ENCODE data around the gene COQ8B. TPM values are rescaled to one million over a fixed set of nuclear protein-coding genes. Genes with fewer than 3 reads are reported as not detected.
"Not testable (repeated sequence)": the region's sequence is repeated elsewhere in the genome, so short reads cannot be mapped to it uniquely, and the experiment has no call there.

COQ8B gene
- total RNA-seq, 2 experiments from 2014 or later: 19.8 to 21.3 TPM

GRCh38 chr19:40667602-40668001 is 49.1 kb downstream of the COQ8B start:
- DNase-seq: no peak
- H3K27me3 Mint-ChIP-seq (ENCODE audit: low read depth): no peaks in the 10 kb centered on the region
- peaks cover 4% of the 10 kb centered on the region for H3K9me3 Mint-ChIP-seq
- intact Hi-C loops (cut with micrococcal nuclease): no loop called here
- H3K4me3 Mint-ChIP-seq: no peak overlapping the region
- CTCF ChIA-PET: no interaction called here
- H3K36me3 Mint-ChIP-seq (ENCODE audit: low read depth): peaks cover 28% of the 10 kb centered on the region
- H3K4me1 Mint-ChIP-seq (ENCODE audit: low read depth): peaks cover 20% of the 10 kb centered on the region
- no peak overlapping the region for H3K27ac Mint-ChIP-seq

- no peak overlapping the region for H3K4me3 Mint-ChIP-seq
- CTCF ChIA-PET: no interaction called here
- peaks cover 28% of the 10 kb centered on the region for H3K36me3 Mint-ChIP-seq (ENCODE audit: low read depth)
- H3K27ac Mint-ChIP-seq: no peak overlapping the region
- no peaks in the 10 kb centered on the region for H3K27me3 Mint-ChIP-seq (ENCODE audit: low read depth)
- DNase-seq: no peak
- peaks cover 4% of the 10 kb centered on the region for H3K9me3 Mint-ChIP-seq
- H3K4me1 Mint-ChIP-seq (ENCODE audit: low read depth): peaks cover 20% of the 10 kb centered on the region
- intact Hi-C loops (cut with micrococcal nuclease): no loop called here
Measured at GRCh38 chr19:40666803-40667438, 49.8 kb downstream of the COQ8B start.

DNA sequence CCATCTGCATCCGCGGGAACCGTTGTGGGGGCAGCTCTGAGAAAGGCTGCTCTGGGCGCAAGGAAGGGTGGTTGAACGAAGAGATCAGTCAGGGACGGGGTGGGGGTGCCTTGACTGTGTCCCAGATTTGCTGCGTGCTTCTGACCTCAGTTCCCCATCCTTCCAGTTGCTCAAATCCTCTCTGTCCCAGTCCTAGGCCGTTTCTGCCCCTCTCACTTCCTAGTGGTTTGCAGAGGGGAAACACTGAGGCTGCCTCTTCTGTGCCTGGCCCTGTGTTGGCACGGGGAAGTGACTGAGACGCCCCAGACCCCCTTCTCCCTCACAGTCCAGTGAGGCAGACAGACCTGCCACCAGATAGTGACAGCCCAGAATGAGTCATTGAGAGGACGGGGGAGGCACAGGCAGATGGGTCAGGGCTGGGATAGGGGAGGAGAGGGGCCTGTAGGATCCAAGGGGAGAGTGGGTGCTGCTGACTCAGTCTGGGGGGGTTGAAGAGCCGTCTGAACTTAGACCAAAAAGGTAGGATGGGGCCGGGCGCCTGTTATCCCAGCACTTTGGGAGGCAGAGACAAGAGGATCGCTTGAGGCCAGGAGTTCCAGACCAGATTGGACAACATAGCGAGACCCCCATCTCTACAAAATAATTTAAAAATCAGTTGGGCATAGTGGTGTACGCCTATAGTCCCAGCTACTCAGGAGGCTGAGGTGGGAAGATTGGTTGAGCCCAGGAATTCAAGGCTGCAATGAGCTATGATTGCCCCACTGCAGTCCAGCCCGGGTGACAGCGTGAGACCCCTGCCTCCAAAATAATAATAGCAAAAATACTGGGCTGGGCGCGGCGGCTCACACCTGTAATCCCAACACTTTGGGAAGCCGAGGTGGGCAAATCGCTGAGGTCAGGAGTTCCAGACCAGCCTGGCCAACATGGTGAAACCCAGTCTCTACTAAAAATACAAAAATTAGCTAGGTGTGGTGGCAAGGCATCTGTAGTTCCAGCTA is 52.7 kb downstream of the COQ8B start:
- no peaks in the 10 kb centered on the region for H3K27me3 Mint-ChIP-seq (ENCODE audit: low read depth)
- H3K4me1 Mint-ChIP-seq (ENCODE audit: low read depth): peaks cover 20% of the 10 kb centered on the region
- H3K9me3 Mint-ChIP-seq: no peaks in the 10 kb centered on the region
- CTCF ChIA-PET: interaction anchor here (0.7 to 4.8 kb wide), 15 partner anchors 10 to 411 kb away, joined by 3 to 44 read pairs (median 4); partner anchors contain the start of genes NUMBL and RAB4B
- H3K4me3 Mint-ChIP-seq: peak overlapping the region; percentile 78
- intact Hi-C loops (cut with micrococcal nuclease): loop anchor here (1.0 to 5.0 kb wide), 6 partner anchors 27 to 481 kb away; partner anchors contain the start of genes ACTMAP, COQ8B, ITPKC and NUMBL
- peak overlapping the region; percentile 46 for H3K27ac Mint-ChIP-seq
- peaks cover 16% of the 10 kb centered on the region for H3K36me3 Mint-ChIP-seq (ENCODE audit: low read depth)
- peak; percentile 22 for DNase-seq

DNA sequence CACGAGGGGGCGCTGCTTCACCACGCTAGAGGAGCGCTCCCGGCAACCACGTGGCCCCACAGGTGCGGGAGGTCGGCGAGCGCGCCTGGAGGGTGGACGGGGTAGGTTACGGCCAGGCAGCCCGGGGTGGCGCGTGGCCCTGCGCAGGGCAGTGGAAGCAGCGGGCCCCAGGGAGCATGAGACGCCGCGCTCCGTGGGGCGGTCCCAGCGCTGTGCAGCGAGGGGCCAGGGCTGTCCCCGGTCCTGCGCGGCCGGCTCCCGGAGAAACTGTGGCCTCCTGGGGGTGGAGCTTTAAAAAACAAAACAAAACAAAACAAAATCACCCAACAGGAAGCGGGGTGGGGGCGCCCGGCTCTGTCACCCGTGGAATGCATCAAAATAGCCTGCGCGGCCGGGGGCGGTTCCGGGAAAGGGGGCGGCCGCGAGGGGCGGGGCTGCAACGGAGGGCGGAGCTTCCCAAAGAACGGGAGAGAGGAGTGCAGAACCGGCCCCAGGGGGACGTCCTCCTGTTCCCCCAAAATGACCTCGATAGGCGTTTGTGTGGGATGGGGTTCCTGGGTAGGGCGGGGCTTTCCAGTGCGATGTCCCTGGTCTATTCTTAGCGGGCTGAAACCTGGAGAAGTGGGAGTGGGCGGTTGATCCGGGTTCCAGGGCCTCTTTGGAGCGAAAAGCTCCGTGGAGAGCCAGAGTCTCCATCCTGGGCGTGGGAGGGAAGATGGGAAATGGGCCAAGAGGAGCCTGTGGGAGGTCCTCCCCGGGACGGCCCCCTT is 53.6 kb downstream of the COQ8B start:
- intact Hi-C loops (cut with micrococcal nuclease): loop anchor here (1.0 to 5.0 kb wide), 6 partner anchors 28 to 482 kb away; partner anchors contain the start of genes ACTMAP, COQ8B, ITPKC and NUMBL
- Mint-ChIP-seq H3K4me3 (peak overlapping the region; percentile 78), H3K9me3 (no peaks in the 10 kb centered on the region), H3K27ac (peak overlapping the region; percentile 71), H3K27me3 (ENCODE audit: low read depth) (no peaks in the 10 kb centered on the region), H3K36me3 (ENCODE audit: low read depth) (peaks cover 8% of the 10 kb centered on the region), H3K4me1 (ENCODE audit: low read depth) (peaks cover 20% of the 10 kb centered on the region)
- DNase-seq: peak; percentile 91
- CTCF ChIA-PET: interaction anchor here (0.7 to 4.8 kb wide), 15 partner anchors 11 to 410 kb away, joined by 3 to 44 read pairs (median 4); partner anchors contain the start of genes NUMBL and RAB4B

DNA sequence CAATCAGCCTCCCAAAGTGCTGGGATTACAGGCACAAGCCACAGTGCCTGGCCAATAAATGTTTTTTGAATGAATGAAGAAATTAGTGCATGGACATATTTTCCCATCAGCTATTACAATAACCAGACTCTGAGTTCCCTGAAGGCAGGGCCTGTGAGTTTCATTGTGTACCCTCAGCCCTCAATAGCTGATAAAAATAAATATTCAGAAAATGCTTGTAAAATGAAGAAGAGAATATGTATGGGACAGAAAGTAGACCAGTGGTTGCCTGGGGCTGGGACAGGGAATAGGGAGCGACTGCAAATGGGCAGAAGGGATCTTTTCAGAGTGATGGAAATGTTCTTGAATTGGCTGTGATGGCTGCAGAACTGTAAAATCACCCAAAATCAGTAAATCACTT is 55.1 kb downstream of the COQ8B start:
- no peak for DNase-seq
- CTCF ChIA-PET: interaction anchor here (0.6 to 4.8 kb wide), 4 partner anchors 145 to 454 kb away, joined by 3 to 44 read pairs (median 16); no protein-coding TSS in a partner anchor
- no peaks in the 10 kb centered on the region for H3K27me3 Mint-ChIP-seq (ENCODE audit: low read depth)
- no peak overlapping the region for H3K27ac Mint-ChIP-seq
- peaks cover under 1% of the 10 kb centered on the region for H3K36me3 Mint-ChIP-seq (ENCODE audit: low read depth)
- H3K4me1 Mint-ChIP-seq (ENCODE audit: low read depth): peaks cover 18% of the 10 kb centered on the region
- intact Hi-C loops (cut with micrococcal nuclease): loop anchor here (2.0 to 5.0 kb wide), 5 partner anchors 29 to 483 kb away; partner anchors contain the start of genes ACTMAP, COQ8B, ITPKC and NUMBL
- no peaks in the 10 kb centered on the region for H3K9me3 Mint-ChIP-seq
- peak overlapping the region; percentile 12 for H3K4me3 Mint-ChIP-seq

- CTCF ChIA-PET: interaction anchor here (0.5 to 1.1 kb wide), 3 partner anchors 25 to 355 kb away, joined by 3 to 7 read pairs (median 3); no protein-coding TSS in a partner anchor
Measured at GRCh38 chr19:40659566-40659965, 57.1 kb downstream of the COQ8B start.

GRCh38 chr19:40659116-40659515 is 57.6 kb downstream of the COQ8B start:
- DNase-seq: no peak
- Mint-ChIP-seq H3K4me3 (no peak overlapping the region), H3K27me3 (ENCODE audit: low read depth) (no peaks in the 10 kb centered on the region), H3K36me3 (ENCODE audit: low read depth) (no peaks in the 10 kb centered on the region), H3K9me3 (no peaks in the 10 kb centered on the region), H3K27ac (no peak overlapping the region), H3K4me1 (ENCODE audit: low read depth) (peaks cover 13% of the 10 kb centered on the region)
- intact Hi-C loops (cut with micrococcal nuclease): no loop called here
- CTCF ChIA-PET: interaction anchor here (0.5 to 1.1 kb wide), 2 partner anchors 25 to 354 kb away, joined by 3 read pairs; no protein-coding TSS in a partner anchor

More at GRCh38 chr19:40659566-40659965, 57.1 kb downstream of the COQ8B start:
- H3K4me1 Mint-ChIP-seq (ENCODE audit: low read depth): peaks cover 13% of the 10 kb centered on the region
- no peak overlapping the region for H3K27ac Mint-ChIP-seq
- H3K4me3 Mint-ChIP-seq: no peak overlapping the region
- no peaks in the 10 kb centered on the region for H3K9me3 Mint-ChIP-seq
- no peaks in the 10 kb centered on the region for H3K27me3 Mint-ChIP-seq (ENCODE audit: low read depth)
- DNase-seq: no peak
- intact Hi-C loops (cut with micrococcal nuclease): no loop called here
- H3K36me3 Mint-ChIP-seq (ENCODE audit: low read depth): no peaks in the 10 kb centered on the region

DNA sequence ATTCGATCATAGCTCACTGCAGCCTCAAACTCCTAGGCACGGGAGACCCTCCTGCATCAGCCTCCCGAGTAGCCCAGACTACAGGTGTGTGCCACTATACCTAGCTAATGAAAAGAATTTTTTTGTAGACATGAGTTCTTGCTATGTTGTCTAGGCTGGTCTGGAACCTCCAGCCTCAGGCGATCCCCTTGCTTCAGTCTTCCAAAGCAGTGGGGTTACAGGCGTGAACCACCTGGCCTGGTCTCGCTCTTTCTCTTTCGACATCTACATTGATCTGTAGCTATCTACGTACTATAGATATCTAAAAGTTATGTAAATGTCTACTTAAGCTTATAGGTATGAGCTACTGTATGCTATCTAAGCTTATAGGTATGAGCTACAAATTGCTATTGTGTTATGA is 58.7 kb downstream of the COQ8B start:
- CTCF ChIA-PET: interaction anchor here (0.6 to 1.7 kb wide), 5 partner anchors 12 to 474 kb away, joined by 3 to 11 read pairs (median 5); no protein-coding TSS in a partner anchor
- no peak overlapping the region for H3K27ac Mint-ChIP-seq
- intact Hi-C loops (cut with micrococcal nuclease): no loop called here

DNA sequence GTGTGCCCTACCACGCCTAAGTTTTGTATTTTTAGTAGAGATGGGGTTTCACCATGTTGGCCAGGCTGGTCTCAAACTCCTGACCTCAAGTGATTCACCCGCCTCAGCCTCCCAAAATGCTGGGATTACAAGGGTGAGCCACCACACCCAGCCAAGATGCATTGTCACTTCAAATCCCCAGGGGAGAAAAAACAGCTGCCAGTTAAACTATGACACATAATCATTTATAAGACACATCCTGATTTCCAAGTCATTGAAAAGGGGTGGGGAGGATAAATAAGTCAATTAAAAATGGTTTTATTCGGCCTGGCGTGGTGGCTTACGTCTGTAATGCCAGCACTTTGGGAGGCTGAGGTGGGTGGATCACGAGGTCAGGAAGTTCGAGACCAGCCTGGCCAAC is 61.0 kb downstream of the COQ8B start:
- H3K9me3 Mint-ChIP-seq; DNase-seq; H3K36me3 Mint-ChIP-seq (ENCODE audit: low read depth); H3K27ac Mint-ChIP-seq; H3K27me3 Mint-ChIP-seq (ENCODE audit: low read depth); CTCF ChIA-PET; intact Hi-C loops (cut with micrococcal nuclease); H3K4me1 Mint-ChIP-seq (ENCODE audit: low read depth); H3K4me3 Mint-ChIP-seq: not testable (repeated sequence)

More for the DNA sequence above, 58.7 kb downstream of the COQ8B start:
- Mint-ChIP-seq H3K9me3 (no peaks in the 10 kb centered on the region), H3K36me3 (ENCODE audit: low read depth) (no peaks in the 10 kb centered on the region), H3K4me1 (ENCODE audit: low read depth) (peaks cover 4% of the 10 kb centered on the region), H3K4me3 (no peak overlapping the region), H3K27me3 (ENCODE audit: low read depth) (no peaks in the 10 kb centered on the region)
- no peak for DNase-seq

DNA sequence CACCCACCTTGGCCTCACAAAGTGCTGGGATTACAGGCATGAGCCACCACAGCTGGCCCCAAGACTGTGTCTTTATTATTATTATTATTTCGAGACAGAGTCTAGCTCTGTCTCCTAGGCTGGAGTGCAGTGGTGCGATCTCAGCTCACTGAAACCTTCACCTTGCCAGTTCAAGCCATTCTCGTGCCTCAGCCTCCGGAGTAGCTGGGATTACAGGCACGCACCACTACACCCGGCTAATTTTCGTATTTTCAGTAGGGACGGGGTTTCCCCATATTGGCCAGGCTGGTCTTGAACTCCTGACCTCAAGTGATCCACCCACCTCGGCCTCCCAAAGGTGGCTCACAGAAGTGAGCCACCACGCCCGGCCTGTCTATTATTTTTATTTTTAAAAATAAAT is 64.4 kb downstream of the COQ8B start:
- H3K9me3 Mint-ChIP-seq; DNase-seq; CTCF ChIA-PET; H3K27me3 Mint-ChIP-seq (ENCODE audit: low read depth); H3K27ac Mint-ChIP-seq; H3K4me3 Mint-ChIP-seq; H3K36me3 Mint-ChIP-seq (ENCODE audit: low read depth); H3K4me1 Mint-ChIP-seq (ENCODE audit: low read depth); intact Hi-C loops (cut with micrococcal nuclease): not testable (repeated sequence)

DNA sequence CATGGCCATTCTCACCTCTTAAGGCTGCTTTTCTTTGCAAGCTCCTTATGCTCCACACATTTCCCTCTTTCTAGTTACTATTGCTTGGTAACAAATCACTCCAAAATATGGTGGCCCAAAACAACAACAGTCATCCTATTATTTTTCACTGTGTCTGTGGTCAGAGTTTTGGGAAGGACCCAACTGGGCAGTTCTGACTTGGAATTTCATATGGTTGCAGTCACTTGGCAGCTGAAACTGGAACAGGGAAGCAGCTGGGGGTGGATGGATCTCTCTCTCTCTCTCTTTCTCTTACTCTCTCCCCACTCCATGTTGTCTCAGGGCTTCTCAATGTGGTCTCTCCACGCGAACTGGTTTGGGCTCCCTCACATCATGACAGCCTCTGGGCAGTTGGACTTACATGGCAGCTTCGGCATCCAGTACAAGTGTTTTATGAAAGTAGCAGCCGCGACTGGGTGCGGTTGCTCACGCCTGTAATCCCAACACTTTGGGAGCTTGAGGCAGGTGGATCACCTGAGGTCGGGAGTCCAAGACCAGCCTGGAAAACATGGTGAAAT is 65.9 kb downstream of the COQ8B start:
- H3K9me3 Mint-ChIP-seq: no peaks in the 10 kb centered on the region
- intact Hi-C loops (cut with micrococcal nuclease): no loop called here
- no peak overlapping the region for H3K27ac Mint-ChIP-seq
- peaks cover 4% of the 10 kb centered on the region for H3K27me3 Mint-ChIP-seq (ENCODE audit: low read depth)
- H3K4me3 Mint-ChIP-seq: no peak overlapping the region
- peaks cover 7% of the 10 kb centered on the region for H3K4me1 Mint-ChIP-seq (ENCODE audit: low read depth)
- no peaks in the 10 kb centered on the region for H3K36me3 Mint-ChIP-seq (ENCODE audit: low read depth)
- CTCF ChIA-PET: interaction anchor here (0.7 to 1.0 kb wide), 3 partner anchors 16 to 127 kb away, joined by 3 to 6 read pairs (median 4); no protein-coding TSS in a partner anchor
- no peak for DNase-seq

Data from activated naive CD4-positive, alpha-beta T cell treated with anti-CD3 and anti-CD28 coated beads for 36 hours (primary cell).